RKO (cell line): ENCODE data around the gene AGAP3.

Experiments used
- DNase-seq: peaks from one replicate; pipeline ENCODE4 v3.0.0-alpha.2; 2016; ENCODE audit warnings: low spot score

The AGAP3 gene

GRCh38 chr7:151088019-151088855, 2.0 kb downstream of the AGAP3 start:
- DNase-seq = peak; percentile 67

- DNase-seq = peak; percentile 60
Measured at GRCh38 chr7:151088856-151089699, 2.8 kb downstream of the AGAP3 start.

- DNase-seq = no peak
Measured at GRCh38 chr7:151089893-151090730, 3.8 kb downstream of the AGAP3 start.

GRCh38 chr7:151091003-151091402, 4.7 kb downstream of the AGAP3 start:
- DNase-seq = no peak

- peak; percentile 53 for DNase-seq
Measured at GRCh38 chr7:151091431-151091830, 5.2 kb downstream of the AGAP3 start.

GRCh38 chr7:151091988-151092387, 5.7 kb downstream of the AGAP3 start:
- DNase-seq = no peak

- DNase-seq = no peak
Measured at GRCh38 chr7:151093748-151094147, 7.5 kb downstream of the AGAP3 start.

- DNase-seq = peak; percentile 52
Measured at GRCh38 chr7:151094675-151095074, 8.4 kb downstream of the AGAP3 start.

- DNase-seq = no peak
Measured at GRCh38 chr7:151095123-151095797, 9.0 kb downstream of the AGAP3 start.

- no peak for DNase-seq
Measured at GRCh38 chr7:151095828-151096475, 9.7 kb downstream of the AGAP3 start.

GRCh38 chr7:151099486-151100211, 13.4 kb downstream of the AGAP3 start:
- DNase-seq = no peak

- DNase-seq = no peak
Measured at GRCh38 chr7:151100921-151101320, 14.6 kb downstream of the AGAP3 start.

GRCh38 chr7:151101621-151102396, 15.5 kb downstream of the AGAP3 start:
- DNase-seq = no peak

GRCh38 chr7:151102991-151103390, 16.7 kb downstream of the AGAP3 start:
- DNase-seq = no peak

- no peak for DNase-seq
Measured at GRCh38 chr7:151103973-151104372, 17.7 kb downstream of the AGAP3 start.

GRCh38 chr7:151104411-151105235, 18.3 kb downstream of the AGAP3 start:
- DNase-seq = no peak

GRCh38 chr7:151107882-151108281, 21.6 kb downstream of the AGAP3 start:
- no peak for DNase-seq
